ENCODE data around the gene NTN1. TPM values are rescaled to one million over a fixed set of nuclear protein-coding genes. Genes with fewer than 3 reads are reported as not detected.
A peak's percentile ranks its signal among the peaks of the same experiment; 100 is the strongest.

The NTN1 gene
- polyA plus RNA-seq, 3 donors, result 0.03 to 0.04 TPM; not detected in 1

DNA sequence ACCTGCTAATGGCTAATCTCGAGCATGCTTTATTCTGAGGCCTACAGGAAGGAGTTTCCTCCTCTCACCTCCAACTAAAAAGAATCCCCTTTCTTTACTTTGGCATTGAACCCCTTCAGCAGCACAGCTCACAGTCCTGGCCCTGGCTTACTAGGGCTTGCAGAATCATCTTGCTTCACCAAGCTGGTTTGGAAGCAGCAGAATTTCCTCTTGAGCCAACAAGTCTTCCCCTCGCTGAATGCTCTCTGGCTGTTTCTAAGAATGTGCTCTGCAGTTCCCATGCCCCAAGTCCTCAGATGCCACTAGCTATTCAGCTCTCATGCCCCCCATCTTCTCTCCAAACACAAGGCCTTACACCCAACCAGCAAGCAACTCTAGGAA is 271.2 kb downstream of the NTN1 start:
- peak overlapping the region in 2 of 7 donors; percentile 15 to 19 for H3K27ac Mint-ChIP-seq
- WGBS (ENCODE audit: insufficient coverage), result 65% methylated on average over 2 of the region's 2 CpGs

More for the DNA sequence above, 271.2 kb downstream of the NTN1 start:
- H4K20me1 ChIP-seq (ENCODE audit: insufficient read depth, low read length), result no peaks in the 10 kb centered on the region
- peaks cover 0 to 3% of the 10 kb centered on the region in 2 donors for H3K36me3 Mint-ChIP-seq
- no peak overlapping the region for H3K4me3 Mint-ChIP-seq
- no peak overlapping the region for H3K4me2 ChIP-seq (replicated peaks; ENCODE audit: extremely low read depth, low read length, poor library complexity, severe bottlenecking)
- H2AFZ ChIP-seq (ENCODE audit: insufficient read depth, low read depth, low read length, poor library complexity, severe bottlenecking), result no peak overlapping the region
- no peak overlapping the region for H3K9ac ChIP-seq (ENCODE audit: insufficient read depth, low read length, poor library complexity, severe bottlenecking)
- H3K27ac ChIP-seq (ENCODE audit: low read depth in 1 of 2, low read length in 2 of 2), result no peak overlapping the region
- DNase-seq, result no peak
- intact Hi-C loops (cut with micrococcal nuclease), result no loop called here
- no peaks in the 10 kb centered on the region for H3K79me2 ChIP-seq (ENCODE audit: insufficient read depth, low read length)
- TF ChIP-seq CTCF (IDR thresholded peaks at IDR 0.05), result no peak
- peaks cover 0 to 4% of the 10 kb centered on the region in 2 donors for H3K4me1 ChIP-seq (ENCODE audit: control insufficient read depth in 1 of 2, insufficient read depth in 2 of 2, low read length in 2 of 2)
- no peaks in the 10 kb centered on the region for H3K9me3 ChIP-seq (replicated peaks in 1 of 2; ENCODE audit: control insufficient read depth in 1 of 2, insufficient read depth in 1 of 2, low read length in 2 of 2)
- H3K36me3 ChIP-seq (replicated peaks in 1 of 2; ENCODE audit: control insufficient read depth in 1 of 2, insufficient read depth in 2 of 2, low read length in 2 of 2), result no peaks in the 10 kb centered on the region
- H3K9me3 Mint-ChIP-seq, result no peaks in the 10 kb centered on the region
- no peaks in the 10 kb centered on the region for H3K27me3 Mint-ChIP-seq (ENCODE audit: low read depth in 3 of 3)
- H3K27me3 ChIP-seq (ENCODE audit: control insufficient read depth in 2 of 2, insufficient read depth in 2 of 2, low read length in 2 of 2), result no peaks in the 10 kb centered on the region
- H3K4me1 Mint-ChIP-seq, result peaks cover 21% of the 10 kb centered on the region
- H3K4me3 ChIP-seq (replicated peaks in 1 of 3; ENCODE audit: low read depth in 2 of 3, low read length in 3 of 3), result no peak overlapping the region

Small RNA genes lying within 50 kb of the gene (small RNA-seq; reads per million reads assigned to genes)
- gene AC005695.3 (ENCODE audit: insufficient read length, low read depth), result not detected

Other genes with a start within 250 kb of the NTN1 start
- under 1 TPM in 2 of 3 donors, not detected in 1; 0.08 to 0.37 TPM for gene MFSD6L, start 222.1 kb upstream of the NTN1 start, polyA plus RNA-seq
- gene PIK3R6, start 153.8 kb upstream of the NTN1 start, polyA plus RNA-seq, result 10 to 100 TPM in 1 of 3 donors, 1 to 10 TPM in 2; 3.6 to 23.3 (median 5.8) TPM
- 100 to 1,000 TPM in 1 of 3 donors, 10 to 100 TPM in 2; 32.1 to 127 (median 47.5) TPM for gene PIK3R5, start 55.8 kb upstream of the NTN1 start, polyA plus RNA-seq